ENCODE measurements around the gene SYNE1.

Gene SYNE1

GRCh38 chr6:152135755-152136448 lies 501.3 kb downstream of the SYNE1 start:
- H3K4me3 ChIP-seq (ENCODE audit: low read depth, low read length): no peak overlapping the region
- H3K9ac ChIP-seq (ENCODE audit: low read depth, low read length): no peak overlapping the region
- H3K9me3 ChIP-seq (ENCODE audit: control insufficient read depth, insufficient read depth, low read length): no peaks in the 10 kb centered on the region
- H3K27me3 ChIP-seq (ENCODE audit: control insufficient read depth, insufficient read depth, low read length): no peaks in the 10 kb centered on the region
- no peak overlapping the region for H3K27ac ChIP-seq (ENCODE audit: low read depth, low read length)
- no peaks in the 10 kb centered on the region for H3K36me3 ChIP-seq (ENCODE audit: control insufficient read depth, insufficient read depth, low read length)
- H3K4me1 ChIP-seq (ENCODE audit: control insufficient read depth, insufficient read depth, low read length): no peaks in the 10 kb centered on the region

DNA sequence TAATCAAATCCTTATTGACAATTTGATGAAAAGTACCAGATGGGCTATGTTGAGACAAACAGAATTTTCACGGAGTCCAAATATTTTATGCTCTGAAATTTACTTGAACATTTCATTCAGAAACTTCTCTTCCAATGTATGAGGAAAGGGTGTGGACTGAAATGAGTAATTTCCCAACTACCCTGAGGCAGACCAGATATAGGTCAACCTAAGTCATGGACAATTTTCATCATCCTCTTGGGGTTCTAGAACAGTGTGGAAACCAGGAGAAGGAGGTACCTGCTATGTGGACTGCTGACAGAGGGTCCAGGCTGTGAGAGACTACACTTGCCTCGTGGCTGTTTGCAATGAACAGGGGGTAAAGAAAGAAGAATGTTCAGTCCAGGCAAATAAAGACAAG lies 506.7 kb downstream of the SYNE1 start:
- H3K27me3 ChIP-seq (ENCODE audit: control insufficient read depth, insufficient read depth, low read length): no peaks in the 10 kb centered on the region
- H3K27ac ChIP-seq (ENCODE audit: low read depth, low read length): no peak overlapping the region
- no peaks in the 10 kb centered on the region for H3K9me3 ChIP-seq (ENCODE audit: control insufficient read depth, insufficient read depth, low read length)
- no peaks in the 10 kb centered on the region for H3K36me3 ChIP-seq (ENCODE audit: control insufficient read depth, insufficient read depth, low read length)
- no peak overlapping the region for H3K9ac ChIP-seq (ENCODE audit: low read depth, low read length)
- no peak overlapping the region for H3K4me3 ChIP-seq (ENCODE audit: low read depth, low read length)
- no peaks in the 10 kb centered on the region for H3K4me1 ChIP-seq (ENCODE audit: control insufficient read depth, insufficient read depth, low read length)

DNA sequence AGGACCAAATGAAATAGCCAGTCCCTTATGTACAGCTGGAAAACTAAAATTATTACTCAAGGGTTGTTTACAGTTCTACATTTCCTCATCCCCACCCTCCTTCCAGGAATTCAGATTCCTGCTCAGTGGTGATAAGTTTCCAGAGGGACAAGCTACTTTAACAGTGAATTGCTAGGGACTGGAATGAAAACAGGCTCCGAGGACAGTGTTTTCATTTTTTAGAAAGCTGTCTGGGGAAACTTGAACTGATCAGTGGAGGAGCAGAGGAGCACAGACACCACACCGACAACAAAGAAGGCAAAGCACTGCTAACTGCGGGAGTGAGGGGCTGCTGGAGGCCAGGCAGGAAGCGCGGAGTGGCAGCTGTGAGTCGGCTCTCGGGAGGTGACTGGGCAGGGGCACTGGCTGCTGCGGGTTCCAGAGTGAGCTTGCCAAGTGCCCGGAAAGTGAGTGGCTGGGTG lies 507.4 kb downstream of the SYNE1 start:
- Histone ChIP-seq H3K4me3 (ENCODE audit: low read depth, low read length) (no peak overlapping the region), H3K27ac (ENCODE audit: low read depth, low read length) (no peak overlapping the region), H3K36me3 (ENCODE audit: control insufficient read depth, insufficient read depth, low read length) (no peaks in the 10 kb centered on the region)

DNA sequence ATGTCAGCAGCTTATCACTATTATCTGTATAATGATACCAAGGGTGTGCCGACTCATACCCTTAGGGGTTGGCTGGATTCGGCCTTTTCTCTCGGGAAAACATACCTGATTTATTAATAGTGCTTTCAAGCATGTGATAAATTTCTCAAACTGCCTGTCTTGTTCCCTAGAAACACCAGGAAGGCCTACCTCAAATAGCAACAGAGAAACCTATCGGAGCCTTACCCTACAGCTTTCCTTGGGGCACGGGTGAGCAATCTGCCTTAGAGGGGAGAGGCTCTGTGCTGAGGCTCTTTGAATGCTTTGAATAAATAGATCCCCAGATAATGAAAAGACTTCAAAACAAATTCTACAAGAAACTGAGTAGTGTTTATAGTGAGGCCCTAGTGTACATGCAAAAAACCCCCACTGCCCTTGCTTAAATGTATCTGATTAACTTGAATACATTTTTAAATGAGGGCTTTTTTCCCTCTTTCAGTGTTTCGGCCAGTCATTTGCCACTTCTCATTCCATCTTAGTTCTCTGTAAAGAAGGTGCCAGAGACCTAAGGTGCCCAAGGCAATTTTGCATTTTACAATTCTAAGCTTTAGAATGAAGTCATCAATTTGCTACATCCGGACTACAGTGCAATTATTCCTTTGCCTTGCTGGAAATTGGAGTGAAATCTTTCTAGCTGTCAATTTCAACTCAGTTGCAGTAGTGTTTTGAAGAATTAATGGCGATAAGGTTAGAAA lies 509.6 kb downstream of the SYNE1 start:
- no peaks in the 10 kb centered on the region for H3K9me3 ChIP-seq (ENCODE audit: control insufficient read depth, insufficient read depth, low read length)
- no peaks in the 10 kb centered on the region for H3K27me3 ChIP-seq (ENCODE audit: control insufficient read depth, insufficient read depth, low read length)
- no peaks in the 10 kb centered on the region for H3K36me3 ChIP-seq (ENCODE audit: control insufficient read depth, insufficient read depth, low read length)
- H3K9ac ChIP-seq (ENCODE audit: low read depth, low read length): no peak overlapping the region
- no peak overlapping the region for H3K27ac ChIP-seq (ENCODE audit: low read depth, low read length)
- no peaks in the 10 kb centered on the region for H3K4me1 ChIP-seq (ENCODE audit: control insufficient read depth, insufficient read depth, low read length)
- H3K4me3 ChIP-seq (ENCODE audit: low read depth, low read length): no peak overlapping the region

More for the DNA sequence above, 507.4 kb downstream of the SYNE1 start:
- no peak overlapping the region for H3K9ac ChIP-seq (ENCODE audit: low read depth, low read length)
- no peaks in the 10 kb centered on the region for H3K4me1 ChIP-seq (ENCODE audit: control insufficient read depth, insufficient read depth, low read length)
- H3K27me3 ChIP-seq (ENCODE audit: control insufficient read depth, insufficient read depth, low read length): no peaks in the 10 kb centered on the region
- H3K9me3 ChIP-seq (ENCODE audit: control insufficient read depth, insufficient read depth, low read length): no peaks in the 10 kb centered on the region

DNA sequence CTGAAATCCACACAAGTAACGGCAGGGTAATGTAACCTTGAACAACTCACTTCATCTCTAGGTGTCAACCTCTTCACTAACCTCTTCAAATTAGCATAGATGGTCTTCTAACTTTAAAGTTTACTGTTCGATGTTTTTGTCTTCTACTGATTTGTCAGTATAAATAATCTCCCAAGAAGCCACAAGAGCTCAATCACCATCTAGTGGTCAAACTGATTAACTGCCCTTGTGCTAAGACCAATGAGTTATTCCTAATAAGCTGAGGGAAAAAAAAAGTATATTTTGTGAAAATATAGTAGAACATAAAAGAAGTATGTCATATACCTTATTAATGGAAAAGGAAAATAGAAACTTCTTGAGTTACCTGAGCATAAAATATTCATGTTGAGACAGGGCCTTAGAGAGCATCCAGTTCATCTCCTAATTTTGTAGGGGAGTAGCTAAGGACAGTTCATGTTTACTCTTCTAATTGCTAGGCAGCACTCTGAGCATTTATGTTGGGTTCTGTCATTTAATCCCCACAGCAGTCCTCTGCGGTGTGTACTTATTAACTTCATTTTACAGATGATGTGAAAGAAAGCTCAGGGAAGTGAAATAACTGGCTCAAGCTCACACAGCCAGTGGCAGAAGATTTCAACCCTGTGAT lies 512.6 kb downstream of the SYNE1 start:
- Histone ChIP-seq H3K9me3 (ENCODE audit: control insufficient read depth, insufficient read depth, low read length) (no peaks in the 10 kb centered on the region), H3K36me3 (ENCODE audit: control insufficient read depth, insufficient read depth, low read length) (no peaks in the 10 kb centered on the region), H3K4me1 (ENCODE audit: control insufficient read depth, insufficient read depth, low read length) (no peaks in the 10 kb centered on the region), H3K27ac (ENCODE audit: low read depth, low read length) (no peak overlapping the region), H3K27me3 (ENCODE audit: control insufficient read depth, insufficient read depth, low read length) (no peaks in the 10 kb centered on the region), H3K4me3 (ENCODE audit: low read depth, low read length) (no peak overlapping the region), H3K9ac (ENCODE audit: low read depth, low read length) (no peak overlapping the region)

GRCh38 chr6:152123076-152123475 lies 514.1 kb downstream of the SYNE1 start:
- Histone ChIP-seq H3K9me3 (ENCODE audit: control insufficient read depth, insufficient read depth, low read length) (no peaks in the 10 kb centered on the region), H3K27me3 (ENCODE audit: control insufficient read depth, insufficient read depth, low read length) (no peaks in the 10 kb centered on the region), H3K27ac (ENCODE audit: low read depth, low read length) (no peak overlapping the region), H3K36me3 (ENCODE audit: control insufficient read depth, insufficient read depth, low read length) (no peaks in the 10 kb centered on the region), H3K4me3 (ENCODE audit: low read depth, low read length) (no peak overlapping the region), H3K4me1 (ENCODE audit: control insufficient read depth, insufficient read depth, low read length) (no peaks in the 10 kb centered on the region), H3K9ac (ENCODE audit: low read depth, low read length) (no peak overlapping the region)

- no peak overlapping the region for H3K27ac ChIP-seq (ENCODE audit: low read depth, low read length)
- no peak overlapping the region for H3K9ac ChIP-seq (ENCODE audit: low read depth, low read length)
- H3K4me1 ChIP-seq (ENCODE audit: control insufficient read depth, insufficient read depth, low read length): no peaks in the 10 kb centered on the region
- H3K4me3 ChIP-seq (ENCODE audit: low read depth, low read length): no peak overlapping the region
- H3K36me3 ChIP-seq (ENCODE audit: control insufficient read depth, insufficient read depth, low read length): no peaks in the 10 kb centered on the region
- H3K27me3 ChIP-seq (ENCODE audit: control insufficient read depth, insufficient read depth, low read length): no peaks in the 10 kb centered on the region
- H3K9me3 ChIP-seq (ENCODE audit: control insufficient read depth, insufficient read depth, low read length): no peaks in the 10 kb centered on the region
Observed at GRCh38 chr6:152122434-152122833, 514.7 kb downstream of the SYNE1 start.

- no peak overlapping the region for H3K9ac ChIP-seq (ENCODE audit: low read depth, low read length)
- no peaks in the 10 kb centered on the region for H3K4me1 ChIP-seq (ENCODE audit: control insufficient read depth, insufficient read depth, low read length)
- H3K27me3 ChIP-seq (ENCODE audit: control insufficient read depth, insufficient read depth, low read length): no peaks in the 10 kb centered on the region
- no peak overlapping the region for H3K27ac ChIP-seq (ENCODE audit: low read depth, low read length)
- H3K36me3 ChIP-seq (ENCODE audit: control insufficient read depth, insufficient read depth, low read length): no peaks in the 10 kb centered on the region
- H3K9me3 ChIP-seq (ENCODE audit: control insufficient read depth, insufficient read depth, low read length): no peaks in the 10 kb centered on the region
- no peak overlapping the region for H3K4me3 ChIP-seq (ENCODE audit: low read depth, low read length)
Observed at GRCh38 chr6:152121910-152122309, 515.3 kb downstream of the SYNE1 start.

DNA sequence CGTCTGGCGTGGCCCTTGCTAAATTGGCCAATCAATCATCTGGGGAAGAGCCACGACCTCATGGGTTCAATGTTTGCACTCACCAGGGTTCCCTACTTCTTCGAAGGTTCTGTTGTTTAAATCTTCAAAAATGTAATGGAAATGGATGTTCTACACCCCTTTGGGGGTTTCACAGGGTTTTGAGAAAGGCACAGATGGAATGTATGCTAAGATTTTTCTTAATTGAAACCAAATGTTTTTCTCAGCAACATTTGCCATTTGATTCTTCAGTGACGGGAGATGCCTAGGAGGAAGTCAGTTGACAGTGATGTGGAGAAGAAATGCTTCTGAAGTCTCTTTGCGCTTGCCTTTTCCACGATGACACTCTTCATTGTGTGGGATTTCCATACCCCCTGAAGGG lies 517.3 kb downstream of the SYNE1 start:
- H3K9me3 ChIP-seq (ENCODE audit: control insufficient read depth, insufficient read depth, low read length): no peaks in the 10 kb centered on the region
- no peak overlapping the region for H3K4me3 ChIP-seq (ENCODE audit: low read depth, low read length)
- no peak overlapping the region for H3K9ac ChIP-seq (ENCODE audit: low read depth, low read length)

GRCh38 chr6:152118678-152119077 lies 518.5 kb downstream of the SYNE1 start:
- Histone ChIP-seq H3K27me3 (ENCODE audit: control insufficient read depth, insufficient read depth, low read length) (no peaks in the 10 kb centered on the region), H3K36me3 (ENCODE audit: control insufficient read depth, insufficient read depth, low read length) (no peaks in the 10 kb centered on the region), H3K4me1 (ENCODE audit: control insufficient read depth, insufficient read depth, low read length) (no peaks in the 10 kb centered on the region), H3K4me3 (ENCODE audit: low read depth, low read length) (no peak overlapping the region), H3K9me3 (ENCODE audit: control insufficient read depth, insufficient read depth, low read length) (no peaks in the 10 kb centered on the region), H3K27ac (ENCODE audit: low read depth, low read length) (no peak overlapping the region), H3K9ac (ENCODE audit: low read depth, low read length) (no peak overlapping the region)

More for the DNA sequence above, 517.3 kb downstream of the SYNE1 start:
- Histone ChIP-seq H3K36me3 (ENCODE audit: control insufficient read depth, insufficient read depth, low read length) (no peaks in the 10 kb centered on the region), H3K27me3 (ENCODE audit: control insufficient read depth, insufficient read depth, low read length) (no peaks in the 10 kb centered on the region), H3K4me1 (ENCODE audit: control insufficient read depth, insufficient read depth, low read length) (no peaks in the 10 kb centered on the region), H3K27ac (ENCODE audit: low read depth, low read length) (no peak overlapping the region)

- Histone ChIP-seq H3K27me3 (ENCODE audit: control insufficient read depth, insufficient read depth, low read length) (no peaks in the 10 kb centered on the region), H3K4me3 (ENCODE audit: low read depth, low read length) (no peak overlapping the region), H3K4me1 (ENCODE audit: control insufficient read depth, insufficient read depth, low read length) (no peaks in the 10 kb centered on the region), H3K9ac (ENCODE audit: low read depth, low read length) (no peak overlapping the region), H3K36me3 (ENCODE audit: control insufficient read depth, insufficient read depth, low read length) (no peaks in the 10 kb centered on the region), H3K27ac (ENCODE audit: low read depth, low read length) (no peak overlapping the region), H3K9me3 (ENCODE audit: control insufficient read depth, insufficient read depth, low read length) (no peaks in the 10 kb centered on the region)
Observed at GRCh38 chr6:152118224-152118623, 518.9 kb downstream of the SYNE1 start.
